HG03460 (cell line): ENCODE results near the gene LAMA1.
"Not testable (repeated sequence)": the region's sequence is repeated elsewhere in the genome, so short reads cannot be mapped to it uniquely, and the experiment has no call there.

Experiments
- ATAC-seq: cut with Tn5 transposase; IDR thresholded peaks from one replicate; pipeline ENCODE4 v1.9.1; 2021; ENCODE audit not compliant: unreplicated experiment

The LAMA1 gene, protein sequence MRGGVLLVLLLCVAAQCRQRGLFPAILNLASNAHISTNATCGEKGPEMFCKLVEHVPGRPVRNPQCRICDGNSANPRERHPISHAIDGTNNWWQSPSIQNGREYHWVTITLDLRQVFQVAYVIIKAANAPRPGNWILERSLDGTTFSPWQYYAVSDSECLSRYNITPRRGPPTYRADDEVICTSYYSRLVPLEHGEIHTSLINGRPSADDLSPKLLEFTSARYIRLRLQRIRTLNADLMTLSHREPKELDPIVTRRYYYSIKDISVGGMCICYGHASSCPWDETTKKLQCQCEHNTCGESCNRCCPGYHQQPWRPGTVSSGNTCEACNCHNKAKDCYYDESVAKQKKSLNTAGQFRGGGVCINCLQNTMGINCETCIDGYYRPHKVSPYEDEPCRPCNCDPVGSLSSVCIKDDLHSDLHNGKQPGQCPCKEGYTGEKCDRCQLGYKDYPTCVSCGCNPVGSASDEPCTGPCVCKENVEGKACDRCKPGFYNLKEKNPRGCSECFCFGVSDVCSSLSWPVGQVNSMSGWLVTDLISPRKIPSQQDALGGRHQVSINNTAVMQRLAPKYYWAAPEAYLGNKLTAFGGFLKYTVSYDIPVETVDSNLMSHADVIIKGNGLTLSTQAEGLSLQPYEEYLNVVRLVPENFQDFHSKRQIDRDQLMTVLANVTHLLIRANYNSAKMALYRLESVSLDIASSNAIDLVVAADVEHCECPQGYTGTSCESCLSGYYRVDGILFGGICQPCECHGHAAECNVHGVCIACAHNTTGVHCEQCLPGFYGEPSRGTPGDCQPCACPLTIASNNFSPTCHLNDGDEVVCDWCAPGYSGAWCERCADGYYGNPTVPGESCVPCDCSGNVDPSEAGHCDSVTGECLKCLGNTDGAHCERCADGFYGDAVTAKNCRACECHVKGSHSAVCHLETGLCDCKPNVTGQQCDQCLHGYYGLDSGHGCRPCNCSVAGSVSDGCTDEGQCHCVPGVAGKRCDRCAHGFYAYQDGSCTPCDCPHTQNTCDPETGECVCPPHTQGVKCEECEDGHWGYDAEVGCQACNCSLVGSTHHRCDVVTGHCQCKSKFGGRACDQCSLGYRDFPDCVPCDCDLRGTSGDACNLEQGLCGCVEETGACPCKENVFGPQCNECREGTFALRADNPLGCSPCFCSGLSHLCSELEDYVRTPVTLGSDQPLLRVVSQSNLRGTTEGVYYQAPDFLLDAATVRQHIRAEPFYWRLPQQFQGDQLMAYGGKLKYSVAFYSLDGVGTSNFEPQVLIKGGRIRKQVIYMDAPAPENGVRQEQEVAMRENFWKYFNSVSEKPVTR (N-terminal part only)

GRCh38 chr18:7117390-7118355, at the start of gene LAMA1:
TSS of gene LAMA1 (minus strand) at chr18:7117797. CDS start at chr18:7117720, 77 bp downstream.
- ATAC-seq = no peak

DNA sequence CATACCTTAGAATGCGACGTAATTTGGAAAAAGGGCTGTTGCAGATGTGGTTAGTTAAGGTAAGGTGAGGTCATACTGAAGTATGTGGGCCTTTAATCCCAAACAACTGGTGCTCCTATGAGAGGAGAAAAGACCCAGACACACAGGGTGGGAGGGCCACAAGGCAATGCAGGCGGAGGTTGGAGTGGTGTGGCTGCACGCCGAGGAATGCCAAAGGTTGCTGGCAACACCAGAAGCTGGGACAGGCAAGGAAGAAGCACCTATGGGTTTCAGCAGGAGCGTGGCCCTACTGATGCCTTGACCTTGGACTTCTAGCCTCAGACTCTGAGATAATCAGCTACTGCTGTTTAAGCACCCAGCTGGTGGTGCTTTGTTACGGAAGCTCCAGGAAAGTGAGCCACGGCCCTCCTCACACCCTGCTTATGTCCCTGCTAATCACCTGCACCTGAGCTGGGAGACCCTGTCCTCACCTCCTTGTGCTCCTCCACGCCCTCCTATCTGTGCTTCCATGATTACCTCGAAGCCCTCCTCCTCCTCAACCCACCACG, 48.3 kb upstream of the LAMA1 start:
- no peak for ATAC-seq

GRCh38 chr18:7164323-7165004, 46.9 kb upstream of the LAMA1 start:
- ATAC-seq = no peak

DNA sequence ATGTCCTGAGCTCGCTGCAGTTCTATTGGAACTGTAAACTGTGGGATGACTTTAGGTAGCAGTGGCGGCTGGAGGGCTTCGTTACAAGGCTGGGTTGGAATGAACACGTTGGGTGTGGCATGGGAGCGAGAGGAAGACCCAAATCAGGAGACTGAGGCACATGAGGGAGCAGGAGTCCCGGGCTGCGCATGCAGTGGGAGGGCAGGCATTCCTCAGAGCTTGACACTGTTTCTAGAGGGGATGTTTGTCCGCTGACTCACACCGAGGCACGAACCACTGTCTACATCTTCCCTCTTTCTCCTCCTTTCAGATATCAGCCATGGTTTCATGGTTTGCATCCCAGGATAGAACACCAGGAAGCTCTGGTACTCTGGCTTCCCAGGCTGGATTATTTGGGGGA, 40.6 kb upstream of the LAMA1 start:
- ATAC-seq = no peak

DNA sequence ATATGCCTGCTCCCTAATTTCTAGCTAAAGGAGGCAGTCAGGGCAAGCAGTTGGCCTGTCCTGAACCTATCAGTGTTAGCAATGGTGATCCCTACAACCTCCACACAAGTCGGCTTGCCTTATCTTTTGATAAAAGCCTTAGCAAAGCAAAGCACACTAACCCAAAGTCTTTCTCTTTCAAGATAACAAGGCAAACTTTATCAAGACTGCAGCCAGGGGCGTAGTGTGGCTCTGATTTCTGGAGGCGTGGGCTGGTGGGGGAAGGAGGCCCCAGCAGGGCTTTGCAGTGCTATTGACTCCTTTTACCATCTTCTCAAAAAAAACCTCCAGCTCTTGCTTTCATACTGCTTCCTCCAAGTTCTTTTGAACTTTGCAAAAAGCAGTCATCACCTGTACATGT, 40.2 kb upstream of the LAMA1 start:
- ATAC-seq = no peak

DNA sequence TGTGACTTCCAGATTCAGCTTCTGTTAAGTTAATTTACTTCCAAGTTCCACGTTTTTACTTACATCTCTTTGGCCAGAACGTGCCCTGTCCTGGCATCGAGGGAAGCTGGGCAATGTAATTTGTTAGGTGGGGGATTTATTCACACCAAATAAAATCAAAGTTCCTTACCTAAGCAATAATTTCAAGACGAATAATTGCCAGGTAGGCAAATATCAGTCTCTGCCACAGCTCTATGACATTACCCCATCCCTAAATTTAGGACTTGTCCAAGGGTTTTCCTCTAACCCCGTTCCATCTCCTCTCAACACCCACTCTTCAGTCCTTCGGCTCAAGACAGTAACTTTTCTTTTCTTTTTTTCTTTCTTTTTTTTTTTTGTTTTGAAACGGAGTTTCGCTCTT, 38.3 kb upstream of the LAMA1 start:
- no peak for ATAC-seq

- ATAC-seq = no peak
These were observed 37.5 kb upstream of the LAMA1 start for GRCh38 chr18:7155092-7155491.

GRCh38 chr18:7152440-7152839, 34.8 kb upstream of the LAMA1 start:
- ATAC-seq = no peak

DNA sequence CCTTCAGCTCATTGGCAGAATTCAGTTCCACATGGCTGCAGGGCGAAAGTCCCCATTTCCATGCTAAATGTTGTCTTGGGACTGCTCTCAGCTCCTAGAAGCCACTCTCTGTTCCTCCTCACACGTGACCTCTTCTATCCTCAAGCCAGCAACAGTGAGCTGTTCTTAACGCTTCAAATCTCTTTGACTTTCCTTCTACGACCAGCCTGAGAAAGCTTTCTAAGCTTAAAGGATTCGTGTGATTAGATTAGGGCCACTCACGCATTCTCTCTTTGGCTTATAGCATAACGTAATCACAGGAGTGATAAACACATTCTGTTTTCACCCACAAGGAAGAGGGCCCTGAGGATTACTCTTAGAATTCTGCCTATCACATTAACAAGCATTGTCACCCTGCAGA, 29.8 kb upstream of the LAMA1 start:
- ATAC-seq = no peak

DNA sequence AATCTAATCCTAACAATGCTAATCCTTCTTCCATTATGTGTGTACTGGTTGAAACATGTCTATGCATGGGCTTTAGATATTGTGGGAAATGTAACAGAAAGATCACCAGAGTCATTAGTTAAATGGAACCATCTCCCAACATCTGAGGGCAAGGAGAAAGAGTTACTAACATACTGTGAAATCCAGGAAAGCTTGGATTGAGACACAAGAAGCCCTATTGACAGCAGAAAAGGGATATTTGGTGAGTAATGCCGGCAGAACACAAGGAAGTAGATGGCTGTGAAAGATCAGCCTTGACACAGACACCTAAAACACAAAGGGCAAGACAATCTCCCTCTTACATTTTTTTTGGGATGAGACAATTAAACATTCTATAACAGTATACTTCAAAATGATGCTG, 28.5 kb upstream of the LAMA1 start:
- ATAC-seq = no peak

DNA sequence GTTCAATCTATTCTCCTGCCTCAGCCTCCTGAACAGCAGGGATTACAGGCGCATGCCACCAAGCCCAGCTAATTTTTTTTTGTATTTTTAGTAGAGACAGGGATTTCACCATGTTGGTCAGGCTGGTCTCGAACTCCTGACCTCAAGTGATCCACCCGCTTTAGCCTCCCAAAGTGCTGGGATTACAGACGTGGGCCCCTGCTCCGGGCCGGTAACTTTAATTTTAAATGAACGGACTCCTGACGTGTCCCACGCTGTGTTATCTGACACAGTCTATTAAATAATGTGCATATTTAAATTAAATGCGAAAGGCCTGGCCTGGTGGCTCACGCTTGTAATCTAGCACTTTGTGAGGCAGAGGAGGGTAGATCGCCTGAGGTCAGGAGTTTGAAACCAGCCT, 27.3 kb upstream of the LAMA1 start:
- ATAC-seq = not testable (repeated sequence)

DNA sequence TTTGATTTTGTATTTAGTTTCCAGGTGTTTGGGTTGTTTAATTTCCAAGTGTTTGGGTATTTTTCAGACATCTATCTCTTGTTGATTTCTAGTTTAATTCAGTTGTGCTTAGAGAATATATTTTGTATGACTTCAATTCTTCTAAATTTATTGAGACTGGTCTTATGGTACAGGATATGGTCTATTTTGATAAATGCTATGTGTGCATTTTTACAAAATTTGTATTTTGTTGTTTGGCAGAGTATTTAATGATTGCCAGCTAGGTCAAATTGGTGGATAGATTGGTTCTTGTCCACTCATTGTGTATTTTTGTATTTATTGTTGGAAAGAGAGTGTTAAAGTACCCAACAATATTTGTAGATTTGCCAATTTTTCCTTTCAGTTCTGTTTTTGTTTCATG, 23.7 kb upstream of the LAMA1 start:
- no peak for ATAC-seq

DNA sequence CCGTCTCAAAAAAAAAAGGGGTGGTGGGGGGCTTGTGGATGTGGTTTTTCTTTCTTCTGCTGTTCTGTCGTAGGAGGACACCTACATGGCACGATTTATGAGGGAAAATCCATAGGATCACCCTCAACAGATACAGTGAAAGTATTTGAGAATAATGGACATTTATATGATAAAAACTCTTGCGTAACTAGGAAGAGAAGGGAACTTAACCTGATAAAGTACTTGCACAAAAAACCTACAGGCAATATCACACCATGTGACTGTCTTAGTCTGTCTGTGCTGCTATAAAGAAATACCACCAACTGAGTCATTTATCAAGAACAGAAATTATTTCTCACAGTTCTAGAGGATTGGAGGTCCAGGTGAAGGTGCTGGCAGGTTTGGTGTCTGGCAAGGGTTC, 21.8 kb upstream of the LAMA1 start:
- ATAC-seq = no peak

DNA sequence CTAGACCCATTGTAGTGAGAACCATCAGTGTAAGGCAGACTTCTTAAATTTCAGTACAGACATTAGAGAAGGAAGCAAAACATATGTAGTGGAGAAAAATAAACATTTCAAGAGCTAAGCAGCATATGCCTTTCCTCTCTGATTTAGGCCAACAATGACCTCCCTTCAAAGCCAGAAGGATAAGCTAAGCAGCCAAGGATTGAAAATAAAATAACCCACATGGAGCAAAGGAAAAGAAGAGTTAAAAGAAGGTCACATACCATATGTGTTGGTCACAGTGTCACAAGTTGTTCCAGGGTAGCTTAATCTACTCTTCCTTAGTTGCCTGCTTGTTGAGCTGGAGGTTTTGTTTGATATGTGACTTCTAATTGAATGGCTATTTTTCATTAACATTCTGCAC, 15.6 kb upstream of the LAMA1 start:
- no peak for ATAC-seq

DNA sequence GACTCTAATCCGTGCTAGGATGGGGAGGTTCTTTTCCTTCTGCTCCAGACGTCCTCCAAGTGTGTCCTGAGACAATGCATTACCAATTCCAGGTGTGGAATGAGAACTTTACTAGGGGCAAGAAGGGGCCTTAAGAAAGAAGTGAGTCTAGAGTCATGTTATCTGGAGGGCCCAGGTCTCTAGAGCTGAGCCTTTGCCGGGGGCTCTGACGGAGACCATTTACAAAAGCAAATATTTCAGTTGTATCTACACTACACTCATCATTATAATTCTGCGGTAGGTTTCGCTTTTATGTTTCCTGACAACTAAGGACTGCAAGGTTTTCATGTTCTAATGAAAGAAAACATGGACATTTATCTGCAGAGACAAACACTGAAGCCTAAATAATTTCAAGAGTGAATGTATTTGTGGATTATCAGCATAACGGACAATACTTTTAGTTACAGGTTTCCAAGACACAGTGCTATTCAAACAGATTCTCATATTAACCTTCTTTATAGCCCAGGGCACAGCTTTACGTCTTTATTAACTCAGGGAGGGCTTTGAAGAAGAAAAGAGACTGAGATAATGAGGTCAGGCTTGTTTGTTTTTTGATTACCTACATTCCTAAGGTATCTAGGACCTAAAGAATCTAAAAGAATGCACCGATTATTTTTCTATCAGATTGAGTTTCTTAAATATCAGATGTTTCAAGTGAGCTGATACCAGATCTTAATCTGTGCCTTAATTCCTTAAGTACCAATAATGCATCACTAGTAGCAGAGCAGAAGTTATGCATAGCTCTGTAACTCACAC, 15.0 kb upstream of the LAMA1 start:
- ATAC-seq = no peak

DNA sequence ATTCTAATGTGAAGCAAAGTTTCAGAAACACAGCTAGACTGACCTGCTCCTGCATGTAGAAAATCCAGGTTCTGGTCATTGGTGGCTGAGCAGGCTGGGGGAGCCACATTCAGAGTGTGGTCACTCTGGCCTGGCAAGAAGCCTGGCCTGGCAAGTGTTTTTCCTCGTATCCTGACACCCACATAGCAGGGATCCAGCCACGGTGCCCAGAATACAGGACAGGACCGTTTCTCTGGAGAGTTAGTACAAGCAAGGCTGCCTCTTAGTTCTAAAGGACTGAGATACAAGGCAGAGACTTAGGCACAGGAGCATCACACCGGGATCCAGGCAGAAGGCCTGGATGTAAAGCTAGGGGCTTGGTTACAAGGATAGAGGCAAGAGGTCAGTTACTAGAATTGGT, 4.8 kb upstream of the LAMA1 start:
- no peak for ATAC-seq

- no peak for ATAC-seq
These were observed 706 bp downstream of the LAMA1 start for GRCh38 chr18:7116792-7117389.
